ENCODE measurements around the gene ANO2.

Gene ANO2

GRCh38 chr12:5733916-5734315, 211.1 kb downstream of the ANO2 start:
- no peak for DNase-seq (ENCODE audit: low read depth, low spot score)

- no peak for DNase-seq (ENCODE audit: low read depth, low spot score)
Measured at GRCh38 chr12:5733136-5733755, 211.8 kb downstream of the ANO2 start.

- DNase-seq (ENCODE audit: low read depth, low spot score): no peak
Measured at GRCh38 chr12:5730962-5731361, 214.1 kb downstream of the ANO2 start.

GRCh38 chr12:5723711-5724252, 221.3 kb downstream of the ANO2 start:
- DNase-seq (ENCODE audit: low read depth, low spot score): no peak

- DNase-seq (ENCODE audit: low read depth, low spot score): no peak
Measured at GRCh38 chr12:5723071-5723470, 222.0 kb downstream of the ANO2 start.

GRCh38 chr12:5720381-5721005, 224.6 kb downstream of the ANO2 start:
- DNase-seq (ENCODE audit: low read depth, low spot score): no peak

GRCh38 chr12:5718680-5719079, 226.4 kb downstream of the ANO2 start:
- DNase-seq (ENCODE audit: low read depth, low spot score): no peak

GRCh38 chr12:5718073-5718472, 227.0 kb downstream of the ANO2 start:
- no peak for DNase-seq (ENCODE audit: low read depth, low spot score)

- DNase-seq (ENCODE audit: low read depth, low spot score): no peak
Measured at GRCh38 chr12:5716976-5717375, 228.1 kb downstream of the ANO2 start.

- DNase-seq (ENCODE audit: low read depth, low spot score): no peak
Measured at GRCh38 chr12:5716201-5716600, 228.9 kb downstream of the ANO2 start.

- DNase-seq (ENCODE audit: low read depth, low spot score): no peak
Measured at GRCh38 chr12:5715021-5715420, 230.0 kb downstream of the ANO2 start.

- no peak for DNase-seq (ENCODE audit: low read depth, low spot score)
Measured at GRCh38 chr12:5713599-5714081, 231.4 kb downstream of the ANO2 start.

- no peak for DNase-seq (ENCODE audit: low read depth, low spot score)
Measured at GRCh38 chr12:5710260-5710878, 234.7 kb downstream of the ANO2 start.

- DNase-seq (ENCODE audit: low read depth, low spot score): no peak
Measured at GRCh38 chr12:5708371-5708770, 236.7 kb downstream of the ANO2 start.

GRCh38 chr12:5706247-5706646, 238.8 kb downstream of the ANO2 start:
- no peak for DNase-seq (ENCODE audit: low read depth, low spot score)

GRCh38 chr12:5705791-5706190, 239.3 kb downstream of the ANO2 start:
- no peak for DNase-seq (ENCODE audit: low read depth, low spot score)

GRCh38 chr12:5694759-5695409, 250.2 kb downstream of the ANO2 start:
- no peak for DNase-seq (ENCODE audit: low read depth, low spot score)

- no peak for DNase-seq (ENCODE audit: low read depth, low spot score)
Measured at GRCh38 chr12:5692850-5693249, 252.2 kb downstream of the ANO2 start.

GRCh38 chr12:5691943-5692342, 253.1 kb downstream of the ANO2 start:
- DNase-seq (ENCODE audit: low read depth, low spot score): no peak

- no peak for DNase-seq (ENCODE audit: low read depth, low spot score)
Measured at GRCh38 chr12:5690240-5690639, 254.8 kb downstream of the ANO2 start.

- no peak for DNase-seq (ENCODE audit: low read depth, low spot score)
Measured at GRCh38 chr12:5689773-5690172, 255.3 kb downstream of the ANO2 start.

- no peak for DNase-seq (ENCODE audit: low read depth, low spot score)
Measured at GRCh38 chr12:5688226-5688625, 256.8 kb downstream of the ANO2 start.

All from smooth muscle cell of the brain vasculature (primary cell).